Transverse colon (tissue), 4 donors: Measurements from ENCODE around the gene GPR39.

Experiments
- POLR2A ChIP-seq: fragments of 450-650 bp; IDR thresholded peaks from one replicate; pipeline ENCODE4 v1.6.1; 2016; ENCODE audit warnings: antibody characterized with exemption, mild to moderate bottlenecking, moderate library complexity
- POLR2AphosphoS5 ChIP-seq, 3 donors: sonication (generic); formaldehyde crosslinking; IDR thresholded peaks; one replicate each; pipeline ENCODE4 v1.6.1; 2016; ENCODE audit warnings: antibody characterized with exemption in 3 of 3
- TF ChIP-seq, protein P1 (sequence below), 5 experiments: fragments of 200-600 bp in 3 of 5; fragments of 450-650 bp in 2 of 5; sonication (generic) in 3 of 5; IDR thresholded peaks; 1 replicate in 2 of 5; 2 replicates in 3 of 5; pipeline ENCODE4 v1.5.1; 2016 to 2017; ENCODE audit warnings: antibody characterized with exemption in 5 of 5, inconsistent platforms in 3 of 5, mild to moderate bottlenecking in 2 of 5, moderate library complexity in 1 of 5

DNA sequence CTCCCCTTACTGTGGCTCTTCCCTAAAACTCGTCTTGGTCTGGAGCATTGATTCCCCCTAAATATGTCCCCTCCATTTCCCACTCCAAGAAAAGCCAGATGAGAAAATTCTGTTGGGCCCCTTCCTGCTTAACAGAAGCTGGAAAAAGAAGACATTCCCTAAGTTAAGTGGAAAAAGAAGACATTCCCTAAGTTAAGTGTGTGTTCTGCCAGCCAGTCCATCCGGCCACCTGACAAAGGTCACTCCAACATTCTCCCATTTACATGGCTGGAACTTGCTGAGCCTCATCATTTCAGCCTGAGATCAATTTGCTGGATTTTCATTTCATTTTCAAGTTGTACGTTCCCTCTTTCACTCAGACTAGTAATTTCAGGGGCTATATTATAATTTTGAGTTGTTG is 201.4 kb downstream of the GPR39 start:
- TF ChIP-seq, protein P1, sequence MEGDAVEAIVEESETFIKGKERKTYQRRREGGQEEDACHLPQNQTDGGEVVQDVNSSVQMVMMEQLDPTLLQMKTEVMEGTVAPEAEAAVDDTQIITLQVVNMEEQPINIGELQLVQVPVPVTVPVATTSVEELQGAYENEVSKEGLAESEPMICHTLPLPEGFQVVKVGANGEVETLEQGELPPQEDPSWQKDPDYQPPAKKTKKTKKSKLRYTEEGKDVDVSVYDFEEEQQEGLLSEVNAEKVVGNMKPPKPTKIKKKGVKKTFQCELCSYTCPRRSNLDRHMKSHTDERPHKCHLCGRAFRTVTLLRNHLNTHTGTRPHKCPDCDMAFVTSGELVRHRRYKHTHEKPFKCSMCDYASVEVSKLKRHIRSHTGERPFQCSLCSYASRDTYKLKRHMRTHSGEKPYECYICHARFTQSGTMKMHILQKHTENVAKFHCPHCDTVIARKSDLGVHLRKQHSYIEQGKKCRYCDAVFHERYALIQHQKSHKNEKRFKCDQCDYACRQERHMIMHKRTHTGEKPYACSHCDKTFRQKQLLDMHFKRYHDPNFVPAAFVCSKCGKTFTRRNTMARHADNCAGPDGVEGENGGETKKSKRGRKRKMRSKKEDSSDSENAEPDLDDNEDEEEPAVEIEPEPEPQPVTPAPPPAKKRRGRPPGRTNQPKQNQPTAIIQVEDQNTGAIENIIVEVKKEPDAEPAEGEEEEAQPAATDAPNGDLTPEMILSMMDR (IDR thresholded peaks at IDR 0.05), result no peak
- TF ChIP-seq POLR2AphosphoS5 (IDR thresholded peaks at IDR 0.05) (no peak), POLR2A (no peak)
